HG03469 (cell line): ENCODE data around the gene TELO2.

Experiments
- ATAC-seq: cut with Tn5 transposase; IDR thresholded peaks from one replicate; pipeline ENCODE4 v1.9.1; 2021; ENCODE audit warnings: mild to moderate bottlenecking, moderate library complexity, moderate number of reproducible peaks; ENCODE audit not compliant: unreplicated experiment

Gene TELO2

GRCh38 chr16:1496464-1496863 lies 3.3 kb downstream of the TELO2 start:
- ATAC-seq = no peak

GRCh38 chr16:1497014-1497598 lies 3.9 kb downstream of the TELO2 start:
- no peak for ATAC-seq

GRCh38 chr16:1498899-1499676 lies 5.9 kb downstream of the TELO2 start:
- no peak for ATAC-seq

GRCh38 chr16:1499756-1500464 lies 6.8 kb downstream of the TELO2 start:
- no peak for ATAC-seq

GRCh38 chr16:1500465-1501150 lies 7.4 kb downstream of the TELO2 start:
- no peak for ATAC-seq

- no peak for ATAC-seq
Measured at GRCh38 chr16:1501630-1502029, 8.5 kb downstream of the TELO2 start.

- no peak for ATAC-seq
Measured at GRCh38 chr16:1502092-1503004, 9.2 kb downstream of the TELO2 start.

- no peak for ATAC-seq
Measured at GRCh38 chr16:1503110-1503955, 10.2 kb downstream of the TELO2 start.

GRCh38 chr16:1505073-1505844 lies 12.1 kb downstream of the TELO2 start:
- ATAC-seq = no peak

GRCh38 chr16:1505912-1506311 lies 12.8 kb downstream of the TELO2 start:
- no peak for ATAC-seq

GRCh38 chr16:1506494-1507213 lies 13.5 kb downstream of the TELO2 start:
- no peak for ATAC-seq

GRCh38 chr16:1508494-1509187 lies 15.5 kb downstream of the TELO2 start:
- no peak for ATAC-seq

GRCh38 chr16:1509307-1510221 lies 16.4 kb downstream of the TELO2 start:
- no peak for ATAC-seq

- no peak for ATAC-seq
Measured at GRCh38 chr16:1510272-1510671, 17.1 kb downstream of the TELO2 start.

GRCh38 chr16:1510941-1511351 lies 17.8 kb downstream of the TELO2 start:
- no peak for ATAC-seq
